Hepatocyte (in vitro differentiated cells): ENCODE measurements around the gene FAM53B. TPM values are rescaled to one million over a fixed set of nuclear protein-coding genes. Genes with fewer than 3 reads are reported as not detected.

Experiments
- DNase-seq: peaks from one replicate; pipeline ENCODE4 v3.0.0-alpha.2; 2016; ENCODE audit warnings: low spot score
- H2AFZ ChIP-seq: fragments of 200-600 bp; sonication (generic); 2 replicates; pipeline ENCODE4 v1.6.0; 2016; ENCODE audit warnings: antibody characterized with exemption, mild to moderate bottlenecking
- H3K27ac ChIP-seq: fragments of 200-600 bp; sonication (generic); 2 replicates; pipeline ENCODE4 v1.5.1; 2016; ENCODE audit warnings: mild to moderate bottlenecking
- H3K27me3 ChIP-seq: fragments of 200-600 bp; sonication (generic); 2 replicates; pipeline ENCODE4 v1.6.1; 2016
- H3K36me3 ChIP-seq: fragments of 200-600 bp; sonication (generic); replicated peaks from 2 replicates; pipeline ENCODE4 v1.5.1; 2016; ENCODE audit warnings: low read depth; ENCODE audit not compliant: insufficient read depth
- H3K4me1 ChIP-seq: fragments of 200-600 bp; sonication (generic); 2 replicates; pipeline ENCODE4 v1.5.1; 2016; ENCODE audit warnings: mild to moderate bottlenecking, moderate library complexity; ENCODE audit not compliant: insufficient read depth
- H3K4me2 ChIP-seq: fragments of 200-600 bp; sonication (generic); 2 replicates; pipeline ENCODE4 v1.6.0; 2016
- H3K4me3 ChIP-seq: fragments of 200-600 bp; sonication (generic); 2 replicates; pipeline ENCODE4 v1.5.1; 2016; ENCODE audit warnings: mild to moderate bottlenecking
- H3K79me2 ChIP-seq: fragments of 200-600 bp; sonication (generic); 2 replicates; pipeline ENCODE4 v1.6.0; 2017; ENCODE audit warnings: mild to moderate bottlenecking
- H3K9me2 ChIP-seq: fragments of 200-600 bp; sonication (generic); replicated peaks from 2 replicates; pipeline ENCODE4 v1.6.0; 2017; ENCODE audit warnings: mild to moderate bottlenecking; ENCODE audit not compliant: insufficient read depth
- H3K9me3 ChIP-seq: fragments of 200-600 bp; sonication (generic); 2 replicates; pipeline ENCODE4 v1.5.1; 2016; ENCODE audit warnings: low read depth, mild to moderate bottlenecking
- H4K20me1 ChIP-seq: fragments of 200-600 bp; sonication (generic); 2 replicates; pipeline ENCODE4 v1.6.0; 2016; ENCODE audit warnings: mild to moderate bottlenecking; ENCODE audit not compliant: insufficient read depth, poor library complexity, severe bottlenecking
- EZH2 ChIP-seq: fragments of 200-600 bp; sonication (generic); IDR thresholded peaks from 2 replicates; pipeline ENCODE4 v1.6.1; 2016; ENCODE audit warnings: antibody characterized with exemption, mild to moderate bottlenecking, borderline replicate concordance
- EZH2phosphoT487 ChIP-seq: fragments of 200-600 bp; sonication (generic); IDR thresholded peaks from one replicate; pipeline ENCODE4 v1.6.1; 2018; ENCODE audit warnings: antibody characterized with exemption, mild to moderate bottlenecking, low read depth, moderate library complexity; ENCODE audit not compliant: unreplicated experiment, severe bottlenecking
- WGBS: methylation state at CpG from one replicate; pipeline ENCODE4 v1.1.6; 2016; ENCODE audit warnings: low lambda C conversion rate; ENCODE audit errors: missing lambda C conversion rate; 5-methylcytosine and 5-hydroxymethylcytosine counted together
- polyA plus RNA-seq: library from polyadenylated mRNA; unstranded; fragments of >200 nt; fragmentation: Nextera tagmentation; extraction: Ambion mirVana; gene quantifications from 2 replicates; pipeline ENCODE4 v1.2.1, GENCODE V29; 2016
- total RNA-seq: library from RNA; depleted of rRNA; stranded (reverse); fragments of >200 nt; gene quantifications from 2 replicates; pipeline ENCODE4 v1.2.3, GENCODE V29; 2014
- TF ChIP-seq, protein P1 (sequence below): fragments of 200-600 bp; sonication (generic); IDR thresholded peaks from 2 replicates; pipeline ENCODE4 v1.5.1; 2016; ENCODE audit warnings: antibody characterized with exemption, mild to moderate bottlenecking; ENCODE audit not compliant: poor library complexity

The FAM53B gene
- total and polyA plus RNA-seq, 2 experiments from 2014 or later = 10.3 to 23.6 TPM

DNA sequence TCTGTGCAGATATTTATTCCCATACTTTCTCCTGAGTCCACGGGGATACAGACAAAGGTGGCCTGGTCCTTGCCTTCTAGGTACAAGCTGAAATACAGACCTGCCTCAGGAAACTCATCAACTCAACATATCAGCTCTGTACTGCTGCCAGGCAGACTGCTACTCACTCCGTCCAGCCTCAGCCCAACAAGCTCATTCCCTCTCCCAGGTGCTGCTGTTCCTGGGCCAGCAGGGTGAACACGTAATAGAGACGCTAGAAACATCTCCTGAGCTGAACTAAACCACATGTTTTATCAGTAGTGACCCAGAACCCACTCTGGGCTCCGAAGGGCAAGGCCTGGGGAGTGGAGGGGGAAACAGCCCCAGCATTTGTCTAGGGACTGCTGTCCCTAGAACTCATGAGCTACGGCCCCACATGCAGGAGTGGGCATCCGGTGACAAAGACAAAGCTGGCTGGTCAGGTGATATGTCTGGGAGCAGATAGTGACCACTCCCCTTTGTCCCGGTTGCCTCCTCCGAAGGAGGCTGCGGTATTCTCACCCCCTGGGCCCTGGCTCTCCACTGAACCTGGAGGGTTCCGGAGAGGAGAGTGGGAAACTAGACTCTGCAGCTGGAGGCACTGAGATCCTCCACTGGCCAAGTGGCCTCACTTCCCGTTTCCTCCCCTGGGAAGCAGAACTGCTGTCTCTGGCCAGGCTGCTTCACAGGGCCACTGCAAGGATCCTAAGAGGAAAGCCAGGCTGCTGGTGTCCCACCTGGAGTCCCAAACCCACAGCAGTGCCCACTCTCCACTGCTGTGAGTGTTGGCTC is 116.1 kb downstream of the FAM53B start:
- Histone ChIP-seq H3K27me3 (no peaks in the 10 kb centered on the region), H3K4me1 (peaks cover 12% of the 10 kb centered on the region)

GRCh38 chr10:124626759-124627380 is 117.3 kb downstream of the FAM53B start:
- peaks cover 12% of the 10 kb centered on the region for H3K4me1 ChIP-seq
- H3K79me2 ChIP-seq = peaks cover 7% of the 10 kb centered on the region
- no peak for DNase-seq
- H3K36me3 ChIP-seq = no peaks in the 10 kb centered on the region
- H3K4me2 ChIP-seq = no peak overlapping the region
- 89% methylated on average over 13 of the region's 13 CpGs for WGBS
- H2AFZ ChIP-seq = no peak overlapping the region
- TF ChIP-seq, protein P1, sequence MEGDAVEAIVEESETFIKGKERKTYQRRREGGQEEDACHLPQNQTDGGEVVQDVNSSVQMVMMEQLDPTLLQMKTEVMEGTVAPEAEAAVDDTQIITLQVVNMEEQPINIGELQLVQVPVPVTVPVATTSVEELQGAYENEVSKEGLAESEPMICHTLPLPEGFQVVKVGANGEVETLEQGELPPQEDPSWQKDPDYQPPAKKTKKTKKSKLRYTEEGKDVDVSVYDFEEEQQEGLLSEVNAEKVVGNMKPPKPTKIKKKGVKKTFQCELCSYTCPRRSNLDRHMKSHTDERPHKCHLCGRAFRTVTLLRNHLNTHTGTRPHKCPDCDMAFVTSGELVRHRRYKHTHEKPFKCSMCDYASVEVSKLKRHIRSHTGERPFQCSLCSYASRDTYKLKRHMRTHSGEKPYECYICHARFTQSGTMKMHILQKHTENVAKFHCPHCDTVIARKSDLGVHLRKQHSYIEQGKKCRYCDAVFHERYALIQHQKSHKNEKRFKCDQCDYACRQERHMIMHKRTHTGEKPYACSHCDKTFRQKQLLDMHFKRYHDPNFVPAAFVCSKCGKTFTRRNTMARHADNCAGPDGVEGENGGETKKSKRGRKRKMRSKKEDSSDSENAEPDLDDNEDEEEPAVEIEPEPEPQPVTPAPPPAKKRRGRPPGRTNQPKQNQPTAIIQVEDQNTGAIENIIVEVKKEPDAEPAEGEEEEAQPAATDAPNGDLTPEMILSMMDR = no peak
- TF ChIP-seq EZH2 (no peak), EZH2phosphoT487 (no peak)
- H3K4me3 ChIP-seq = no peak overlapping the region
- no peaks in the 10 kb centered on the region for H3K9me3 ChIP-seq
- no peak overlapping the region for H3K27ac ChIP-seq
- no peaks in the 10 kb centered on the region for H3K9me2 ChIP-seq
- H3K27me3 ChIP-seq = no peaks in the 10 kb centered on the region
- H4K20me1 ChIP-seq = peaks cover 2% of the 10 kb centered on the region

More for the DNA sequence above, 116.1 kb downstream of the FAM53B start:
- H3K4me2 ChIP-seq = no peak overlapping the region
- 81% methylated on average over 12 of the region's 12 CpGs for WGBS
- TF ChIP-seq EZH2phosphoT487 (no peak), EZH2 (no peak)
- TF ChIP-seq, protein P1 = no peak
- peaks cover 2% of the 10 kb centered on the region for H4K20me1 ChIP-seq
- peaks cover 13% of the 10 kb centered on the region for H3K79me2 ChIP-seq
- no peak for DNase-seq
- H3K9me2 ChIP-seq = no peaks in the 10 kb centered on the region
- H3K9me3 ChIP-seq = no peaks in the 10 kb centered on the region
- no peaks in the 10 kb centered on the region for H3K36me3 ChIP-seq
- H3K27ac ChIP-seq = no peak overlapping the region
- H3K4me3 ChIP-seq = no peak overlapping the region
- H2AFZ ChIP-seq = no peak overlapping the region

DNA sequence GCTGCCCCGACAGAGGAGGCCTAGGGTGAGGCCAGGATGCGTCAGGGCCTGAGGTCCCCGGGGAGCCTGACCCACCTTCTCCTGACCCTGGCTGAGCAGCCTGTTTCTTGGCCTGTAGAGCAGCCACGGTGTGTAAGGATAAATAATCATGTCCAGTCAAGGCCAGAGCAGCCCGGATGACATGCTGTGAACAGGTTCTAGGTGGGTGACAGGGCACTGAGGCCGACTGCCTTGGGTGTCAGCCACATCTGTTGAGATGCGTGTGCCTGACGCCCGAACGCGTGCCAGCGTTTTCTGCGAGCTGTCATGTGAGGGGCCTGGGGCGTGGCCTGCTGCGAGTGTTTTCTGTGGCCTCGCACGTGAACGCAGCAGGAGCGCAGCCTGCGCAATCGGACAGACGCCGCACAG is 118.3 kb downstream of the FAM53B start:
- peaks cover 2% of the 10 kb centered on the region for H4K20me1 ChIP-seq
- H3K4me1 ChIP-seq = peaks cover 12% of the 10 kb centered on the region
- WGBS = 97% methylated on average over 20 of the region's 23 CpGs
- no peak for TF ChIP-seq EZH2
- TF ChIP-seq EZH2phosphoT487 = no peak
- TF ChIP-seq, protein P1 = no peak
- H3K79me2 ChIP-seq = peaks cover 7% of the 10 kb centered on the region
- H3K9me2 ChIP-seq = no peaks in the 10 kb centered on the region
- H3K4me3 ChIP-seq = no peak overlapping the region
- H3K27ac ChIP-seq = no peak overlapping the region
- no peaks in the 10 kb centered on the region for H3K9me3 ChIP-seq
- H3K27me3 ChIP-seq = no peaks in the 10 kb centered on the region
- H3K36me3 ChIP-seq = no peaks in the 10 kb centered on the region
- no peak overlapping the region for H3K4me2 ChIP-seq
- no peak for DNase-seq
- H2AFZ ChIP-seq = no peak overlapping the region
